HG02885 (cell line): ENCODE measurements around the gene COX6B2.
"Not testable (repeated sequence)": the region's sequence is repeated elsewhere in the genome, so short reads cannot be mapped to it uniquely, and the experiment has no call there.

Experiments used
- ATAC-seq: cut with Tn5 transposase; IDR thresholded peaks from one replicate; pipeline ENCODE4 v1.9.1; 2021; ENCODE audit warnings: mild to moderate bottlenecking; ENCODE audit not compliant: unreplicated experiment, poor library complexity

The COX6B2 gene

GRCh38 chr19:55345101-55345817 is 9.3 kb downstream of the COX6B2 start:
- no peak for ATAC-seq

- ATAC-seq, result no peak
Measured at GRCh38 chr19:55344444-55344843, 10.1 kb downstream of the COX6B2 start.

GRCh38 chr19:55341595-55342531 is 12.7 kb downstream of the COX6B2 start:
- no peak for ATAC-seq

GRCh38 chr19:55341171-55341588 is 13.3 kb downstream of the COX6B2 start:
- no peak for ATAC-seq

- ATAC-seq, result no peak
Measured at GRCh38 chr19:55340784-55341147, 13.8 kb downstream of the COX6B2 start.

GRCh38 chr19:55339889-55340783 is 14.4 kb downstream of the COX6B2 start:
- ATAC-seq, result no peak

GRCh38 chr19:55339105-55339888 is 15.2 kb downstream of the COX6B2 start, which contains the start of gene KMT5C:
Gene KMT5C, plus strand, starts transcription at chr19:55339876. Its CDS starts 2,061 bp downstream, at chr19:55341937.
- peak; percentile 83 for ATAC-seq

- ATAC-seq, result no peak
Measured at GRCh38 chr19:55336101-55336500, 18.4 kb downstream of the COX6B2 start.

GRCh38 chr19:55333870-55334269 is 20.6 kb downstream of the COX6B2 start:
- no peak for ATAC-seq

GRCh38 chr19:55329791-55330190 is 24.7 kb downstream of the COX6B2 start:
- not testable (repeated sequence) for ATAC-seq

GRCh38 chr19:55328774-55329318 is 25.7 kb downstream of the COX6B2 start:
- ATAC-seq, result not testable (repeated sequence)

GRCh38 chr19:55325172-55325571 is 29.3 kb downstream of the COX6B2 start, which contains the start of gene TMEM150B:
Gene TMEM150B, minus strand, starts transcription at chr19:55325341. Its CDS starts 4,305 bp downstream, at chr19:55321036.
- no peak for ATAC-seq

- no peak for ATAC-seq
Measured at GRCh38 chr19:55324662-55325061, 29.9 kb downstream of the COX6B2 start.

- ATAC-seq, result no peak
Measured at GRCh38 chr19:55322204-55322885, 32.2 kb downstream of the COX6B2 start.

- ATAC-seq, result no peak
Measured at GRCh38 chr19:55321466-55322137, 32.9 kb downstream of the COX6B2 start.

- ATAC-seq, result no peak
Measured at GRCh38 chr19:55320844-55321419, 33.6 kb downstream of the COX6B2 start.

- no peak for ATAC-seq
Measured at GRCh38 chr19:55319785-55320184, 34.7 kb downstream of the COX6B2 start.

GRCh38 chr19:55316646-55317045 is 37.9 kb downstream of the COX6B2 start:
- ATAC-seq, result no peak
